Measurements from ENCODE around the gene XPNPEP2.

The XPNPEP2 gene

GRCh38 chrX:129754056-129755024 lies 15.6 kb downstream of the XPNPEP2 start:
- DNase-seq, result no peak

GRCh38 chrX:129755779-129756650 lies 17.2 kb downstream of the XPNPEP2 start:
- no peak for DNase-seq

- DNase-seq, result no peak
Measured at GRCh38 chrX:129759576-129760061, 20.8 kb downstream of the XPNPEP2 start.

GRCh38 chrX:129760155-129760554 lies 21.4 kb downstream of the XPNPEP2 start:
- no peak for DNase-seq

- no peak for DNase-seq
Measured at GRCh38 chrX:129760981-129761380, 22.2 kb downstream of the XPNPEP2 start.

GRCh38 chrX:129761596-129761995 lies 22.8 kb downstream of the XPNPEP2 start:
- no peak for DNase-seq

- DNase-seq, result no peak
Measured at GRCh38 chrX:129762448-129762847, 23.7 kb downstream of the XPNPEP2 start.

- DNase-seq, result no peak
Measured at GRCh38 chrX:129763666-129764065, 24.9 kb downstream of the XPNPEP2 start.

GRCh38 chrX:129768186-129768585 lies 29.4 kb downstream of the XPNPEP2 start:
- DNase-seq, result no peak

- DNase-seq, result no peak
Measured at GRCh38 chrX:129768586-129769466, 30.0 kb downstream of the XPNPEP2 start.

GRCh38 chrX:129769467-129770154 lies 30.8 kb downstream of the XPNPEP2 start:
- DNase-seq, result no peak

- no peak for DNase-seq
Measured at GRCh38 chrX:129771266-129771995, 32.7 kb downstream of the XPNPEP2 start.

- peak; percentile 72 for DNase-seq
Measured at GRCh38 chrX:129772796-129773431, 34.1 kb downstream of the XPNPEP2 start.

- no peak for DNase-seq
Measured at GRCh38 chrX:129773649-129774458, 35.1 kb downstream of the XPNPEP2 start.

GRCh38 chrX:129777218-129778030 lies 38.6 kb downstream of the XPNPEP2 start:
- DNase-seq, result no peak

- DNase-seq, result no peak
Measured at GRCh38 chrX:129779086-129779672, 40.4 kb downstream of the XPNPEP2 start.

GRCh38 chrX:129779747-129780146 lies 41.0 kb downstream of the XPNPEP2 start, which contains the start of gene SASH3:
Gene SASH3, plus strand, starts transcription at chrX:129779949. Its CDS starts 149 bp downstream, at chrX:129780098.
- DNase-seq, result no peak

GRCh38 chrX:129780441-129781105 lies 41.8 kb downstream of the XPNPEP2 start:
- DNase-seq, result no peak

Measured in SIG-M5 (cell line).